ENCODE measurements around the gene DIDO1. TPM values are rescaled to one million over a fixed set of nuclear protein-coding genes. Genes with fewer than 3 reads are reported as not detected.

Gene DIDO1
- total RNA-seq, 4 donors from 2014 or later, result 68.3 to 135 (median 88.0) TPM

DNA sequence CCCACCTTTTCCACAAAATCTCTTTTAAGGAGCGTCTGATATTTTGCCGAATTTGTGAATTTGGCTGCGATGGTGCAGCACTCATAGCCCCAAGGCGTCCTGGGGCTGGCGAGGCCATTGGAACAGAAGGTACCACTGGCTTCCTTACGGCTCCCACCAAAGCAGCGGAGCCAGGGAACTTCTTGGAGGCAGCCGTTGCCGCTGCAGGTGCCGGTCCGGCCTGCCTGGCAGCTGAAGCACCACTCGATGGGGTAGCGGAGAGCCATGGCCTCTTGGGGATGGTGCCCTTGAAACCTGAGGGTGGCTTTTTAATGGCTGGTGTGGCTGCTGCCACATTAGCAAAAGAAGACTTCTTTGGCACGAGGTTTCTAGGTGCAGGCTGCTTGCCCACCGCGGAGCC is 29.8 kb downstream of the DIDO1 start:
- in situ Hi-C loops (cut with MboI; ENCODE audit: low pct_ligation_motif_present in 1 of 4, low pct_unique_long_range_greater_than_20kb in 1 of 4, low sequenced_read_pairs in 3 of 4), result loop anchor here in 2 of 4 donors (25.0 kb wide), 1 partner anchor 116 kb away; the partner anchor contains the start of gene BHLHE23 (in 2 of the 2)
- H3K27ac ChIP-seq, result no peak overlapping the region
- 96 to 100% methylated on average over 4 to 16 of the region's 16 CpGs for WGBS, 2 donors (ENCODE audit: low coverage in 1 of 2)
- peaks cover 0 to 50% (median 21%) of the 10 kb centered on the region in 4 donors for H3K36me3 ChIP-seq
- no peaks in the 10 kb centered on the region for H3K9me3 ChIP-seq
- H3K4me1 ChIP-seq, result peaks cover 18 to 31% (median 22%) of the 10 kb centered on the region in 4 donors
- no peak overlapping the region for H3K4me3 ChIP-seq
- intact Hi-C loops (cut with DNase I; ENCODE audit: low total_unique reads), result no loop called here
- no peak for DNase-seq
- H3K27me3 ChIP-seq, result no peaks in the 10 kb centered on the region
- TF ChIP-seq CTCF (IDR thresholded peaks at IDR 0.05), result no peak

GRCh38 chr20:62895539-62895938 is 30.8 kb downstream of the DIDO1 start:
- intact Hi-C loops (cut with DNase I; ENCODE audit: low total_unique reads), result no loop called here

GRCh38 chr20:62894261-62894660 is 32.0 kb downstream of the DIDO1 start:
- TF ChIP-seq POLR2A (IDR thresholded peaks at IDR 0.05), result no peak
- no peak for TF ChIP-seq POLR2AphosphoS5 (IDR thresholded peaks at IDR 0.05)
- no peak for TF ChIP-seq EP300 (IDR thresholded peaks at IDR 0.05; ENCODE audit: low read depth)
- no peak for TF ChIP-seq CTCF (IDR thresholded peaks at IDR 0.05)
- H3K27me3 ChIP-seq, result no peaks in the 10 kb centered on the region
- no peak for DNase-seq
- H3K4me3 ChIP-seq, result no peak overlapping the region
- H3K27ac ChIP-seq, result no peak overlapping the region
- intact Hi-C loops (cut with DNase I; ENCODE audit: low total_unique reads), result loop anchor here (5.0 kb wide), 1 partner anchor 467 kb away; the partner anchor contains the start of gene RBBP8NL
- peaks cover 7 to 9% (median 8%) of the 10 kb centered on the region in 4 donors for H3K4me1 ChIP-seq
- peaks cover 0 to 71% (median 33%) of the 10 kb centered on the region in 4 donors for H3K36me3 ChIP-seq
- no peaks in the 10 kb centered on the region for H3K9me3 ChIP-seq
- 84 to 91% methylated on average over 8 to 14 of the region's 14 CpGs for WGBS, 2 donors (ENCODE audit: low coverage in 1 of 2)
- in situ Hi-C loops (cut with MboI; ENCODE audit: low pct_ligation_motif_present in 1 of 4, low pct_unique_long_range_greater_than_20kb in 1 of 4, low sequenced_read_pairs in 3 of 4), result loop anchor here in 3 of 4 donors (5.0 to 25.0 kb wide), 2 partner anchors 118 kb away; partner anchors contain the start of gene BHLHE23 (in 2 of the 3)

More at GRCh38 chr20:62895539-62895938, 30.8 kb downstream of the DIDO1 start:
- in situ Hi-C loops (cut with MboI; ENCODE audit: low pct_ligation_motif_present in 1 of 4, low pct_unique_long_range_greater_than_20kb in 1 of 4, low sequenced_read_pairs in 3 of 4), result loop anchor here in 2 of 4 donors (25.0 kb wide), 1 partner anchor 117 kb away; the partner anchor contains the start of gene BHLHE23 (in 2 of the 2)
- Histone ChIP-seq H3K36me3 (peaks cover 0 to 60% (median 26%) of the 10 kb centered on the region in 4 donors), H3K4me3 (no peak overlapping the region), H3K9me3 (no peaks in the 10 kb centered on the region), H3K4me1 (peaks cover 17 to 22% (median 18%) of the 10 kb centered on the region in 4 donors), H3K27me3 (no peaks in the 10 kb centered on the region), H3K27ac (no peak overlapping the region)
- 89% methylated on average over 9 of the region's 9 CpGs; no CpG with 5 or more reads in 1 of the 2 donors for WGBS, 2 donors (ENCODE audit: low coverage in 1 of 2)
- TF ChIP-seq CTCF (IDR thresholded peaks at IDR 0.05) (no peak), POLR2AphosphoS5 (IDR thresholded peaks at IDR 0.05) (peak in 1 of 3 donors; percentile 3)
- no peak for DNase-seq

DNA sequence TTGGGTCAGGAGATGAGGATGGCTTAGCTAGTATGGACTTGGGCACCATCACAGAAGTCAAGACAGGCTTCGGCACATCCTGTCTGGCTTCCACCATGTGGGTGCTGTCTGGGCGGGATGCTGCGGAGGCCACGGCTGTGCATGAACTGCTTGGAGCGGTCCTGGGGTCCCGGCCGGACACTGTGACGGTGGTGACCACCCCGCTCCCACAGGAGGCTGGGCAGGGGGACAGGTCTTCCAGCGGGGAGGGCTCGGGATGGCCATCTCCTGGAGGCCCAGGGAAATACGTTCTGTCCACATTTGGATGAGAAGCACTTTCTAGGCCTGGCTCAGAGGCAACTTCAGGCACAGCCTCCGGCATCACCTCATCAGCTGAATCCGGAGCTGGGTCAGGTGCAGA is 32.6 kb downstream of the DIDO1 start:
- H3K4me1 ChIP-seq, result peaks cover under 1 to 4% (median 2%) of the 10 kb centered on the region in 4 donors
- intact Hi-C loops (cut with DNase I; ENCODE audit: low total_unique reads) (loop anchor here (5.0 kb wide), 1 partner anchor 466 kb away; the partner anchor contains the start of gene RBBP8NL), in situ Hi-C loops (cut with MboI; ENCODE audit: low pct_ligation_motif_present in 1 of 4, low pct_unique_long_range_greater_than_20kb in 1 of 4, low sequenced_read_pairs in 3 of 4) (loop anchor here in 3 of 4 donors (5.0 to 25.0 kb wide), 2 partner anchors 119 kb away; partner anchors contain the start of gene BHLHE23 (in 2 of the 3))
- H3K9me3 ChIP-seq, result no peaks in the 10 kb centered on the region
- H3K27ac ChIP-seq, result no peak overlapping the region
- no peaks in the 10 kb centered on the region for H3K27me3 ChIP-seq
- H3K4me3 ChIP-seq, result no peak overlapping the region
- no peak for DNase-seq
- H3K36me3 ChIP-seq, result peaks cover 0 to 77% (median 35%) of the 10 kb centered on the region in 4 donors
- TF ChIP-seq POLR2A (IDR thresholded peaks at IDR 0.05) (no peak), POLR2AphosphoS5 (IDR thresholded peaks at IDR 0.05) (no peak), EP300 (IDR thresholded peaks at IDR 0.05; ENCODE audit: low read depth) (no peak), CTCF (IDR thresholded peaks at IDR 0.05) (no peak)
- WGBS, 2 donors (ENCODE audit: low coverage in 1 of 2), result 93% methylated on average over 3 of the region's 14 CpGs; no CpG with 5 or more reads in 1 of the 2 donors
